Glomerular visceral epithelial cell (primary cell): ENCODE measurements around the gene ZC2HC1C.
"Not testable (repeated sequence)": the region's sequence is repeated elsewhere in the genome, so short reads cannot be mapped to it uniquely, and the experiment has no call there.

Experiments used
- DNase-seq: peaks from one replicate; pipeline ENCODE4 v3.0.0-alpha.2; 2016; ENCODE audit errors: extremely low spot score

ZC2HC1C gene

DNA sequence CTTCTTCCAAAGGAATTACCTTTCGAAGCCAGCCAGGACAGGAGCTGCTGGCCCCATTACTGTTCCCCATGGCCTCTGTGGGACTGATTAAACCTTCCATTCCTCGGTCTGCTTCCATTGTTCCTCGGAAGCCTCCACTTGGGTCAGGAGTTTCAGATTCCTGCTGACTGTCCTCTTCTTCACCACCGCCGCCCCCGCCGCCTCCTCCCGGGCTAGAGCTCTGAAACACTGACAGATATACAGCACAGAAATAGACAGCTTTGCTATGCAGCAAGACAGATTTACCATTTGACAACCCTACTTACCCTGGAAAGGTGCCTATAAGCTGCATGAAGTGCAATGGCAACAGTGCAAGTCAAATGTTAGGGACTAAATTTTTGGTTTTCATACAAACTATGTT is 21.8 kb downstream of the ZC2HC1C start:
- no peak for DNase-seq

DNA sequence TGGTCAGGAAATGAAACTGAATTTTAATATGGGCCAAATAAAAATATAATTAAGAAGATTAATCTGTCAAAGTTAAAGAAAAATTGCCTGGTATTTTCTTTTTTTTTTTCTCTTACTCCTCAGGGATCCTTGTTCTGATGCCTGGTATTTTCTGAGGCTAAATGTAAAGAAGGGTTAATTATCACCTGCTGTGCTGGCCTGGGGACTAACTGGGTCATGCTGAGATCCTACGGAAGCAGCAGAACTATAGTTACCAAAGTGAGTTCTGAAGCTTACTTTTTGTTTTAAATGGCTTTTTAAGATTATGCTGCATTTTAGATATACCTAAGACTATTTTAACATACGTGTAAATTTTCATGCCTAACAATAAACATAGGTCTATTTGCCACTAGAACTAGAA is 23.3 kb downstream of the ZC2HC1C start:
- no peak for DNase-seq

DNA sequence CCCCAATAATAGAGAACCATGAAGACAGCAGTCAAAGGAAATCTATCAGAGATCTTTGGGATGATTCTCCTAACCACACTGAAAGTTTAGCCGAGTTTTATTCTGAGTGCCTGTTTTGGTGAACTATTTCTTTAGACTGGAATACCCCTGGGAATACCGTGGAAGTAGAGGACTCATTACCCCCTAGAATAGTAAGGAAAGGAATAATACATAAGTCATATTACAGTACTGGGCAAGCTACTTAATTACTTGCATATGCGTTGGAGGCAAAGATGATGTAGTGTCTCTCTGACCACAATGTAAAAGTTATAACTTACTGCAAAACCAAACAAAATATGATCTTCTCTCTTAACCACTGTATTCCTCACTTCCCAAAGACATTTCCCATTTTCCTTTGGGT is 25.5 kb downstream of the ZC2HC1C start:
- no peak for DNase-seq

DNA sequence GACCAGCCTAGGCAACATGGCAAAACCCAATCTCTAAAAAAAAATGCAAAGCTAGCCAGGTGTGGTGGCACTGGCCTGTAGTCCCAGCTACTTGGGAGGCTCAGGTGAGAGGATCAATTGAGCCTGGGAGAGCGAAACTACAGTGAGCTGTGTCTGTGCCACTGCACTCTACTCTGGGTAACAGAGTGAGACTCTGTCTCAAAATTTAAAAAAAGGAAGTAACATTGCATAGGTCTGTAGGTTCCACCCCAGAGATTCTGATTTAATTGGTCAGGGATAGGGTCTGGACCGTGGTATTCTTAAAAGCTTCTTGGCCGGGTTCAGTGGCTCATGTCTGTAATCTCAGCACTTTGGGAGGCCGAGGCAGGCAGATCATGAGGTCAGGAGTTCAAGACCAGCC is 26.2 kb downstream of the ZC2HC1C start:
- DNase-seq = no peak

DNA sequence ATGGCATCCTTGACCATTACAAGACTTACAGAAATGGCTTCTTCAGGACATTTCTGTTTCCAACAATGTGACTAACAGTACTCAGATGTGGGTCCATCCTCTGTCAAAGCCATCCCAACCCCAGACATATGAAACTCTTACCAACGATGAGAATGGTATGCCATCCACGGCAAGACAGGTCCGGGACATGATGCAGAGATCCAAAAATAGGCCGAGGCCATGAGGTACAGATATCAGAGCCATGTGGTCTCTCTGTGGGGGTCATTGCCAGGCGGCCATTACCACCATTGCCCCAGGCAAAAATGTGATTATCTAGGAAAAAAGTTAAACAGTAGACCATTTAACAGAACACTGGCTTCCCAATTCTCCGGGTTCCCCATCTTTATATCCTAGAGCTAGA is 27.5 kb downstream of the ZC2HC1C start:
- no peak for DNase-seq

DNA sequence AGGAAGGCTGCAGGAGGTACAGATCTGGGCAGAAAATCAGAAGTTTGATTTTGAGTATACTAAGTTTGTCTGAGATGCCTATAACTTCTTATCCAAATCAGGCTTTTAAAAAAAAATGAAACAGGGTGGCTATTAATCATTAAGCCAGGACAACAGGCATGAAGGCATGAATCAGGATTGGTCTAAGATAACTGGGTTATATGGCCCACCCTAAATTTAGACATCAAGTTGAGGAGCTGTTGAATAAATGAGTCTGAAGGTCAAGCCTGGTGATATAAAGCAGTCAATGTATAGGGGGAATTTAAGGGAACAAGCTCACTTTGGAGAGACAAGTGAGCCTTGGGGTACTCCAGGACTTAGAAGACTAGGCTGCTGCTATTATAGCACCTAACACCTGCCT is 28.8 kb downstream of the ZC2HC1C start:
- DNase-seq = no peak

DNA sequence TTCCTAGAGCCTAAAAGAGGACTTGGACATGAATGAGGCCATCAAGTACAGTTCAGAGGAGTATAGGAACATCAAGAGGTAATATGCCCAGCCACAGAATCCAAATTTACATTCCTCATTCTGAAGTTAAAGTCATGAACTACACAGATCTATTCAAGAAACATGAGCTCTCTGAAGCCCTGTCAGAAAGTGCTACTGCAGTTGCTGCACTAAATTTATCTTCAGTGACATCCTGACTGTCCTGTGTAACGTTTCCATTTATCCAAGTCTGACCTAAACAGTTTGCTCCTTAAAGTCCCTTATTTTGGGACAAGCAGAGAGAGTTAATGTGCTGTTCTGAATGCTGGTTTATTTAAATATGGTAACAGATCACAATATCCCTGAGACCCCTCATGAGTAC is 29.2 kb downstream of the ZC2HC1C start:
- no peak for DNase-seq

DNA sequence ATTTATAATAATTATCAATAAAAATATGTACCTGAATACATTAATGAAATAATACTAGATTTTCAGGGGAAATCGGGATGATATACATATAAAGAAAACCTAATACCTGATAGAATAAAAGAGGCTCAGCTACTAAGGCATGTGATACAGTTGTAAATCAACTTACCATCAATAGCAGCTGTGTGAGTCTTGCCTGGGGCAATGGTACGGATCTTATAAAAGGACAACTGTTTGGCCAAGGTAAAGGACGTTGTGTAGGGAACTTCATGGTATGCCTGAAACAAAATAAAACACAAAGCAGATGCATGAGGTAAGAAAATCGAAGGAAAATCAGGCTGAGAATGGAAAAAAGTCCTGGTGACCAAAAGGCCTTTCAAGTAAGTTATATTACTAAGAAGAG is 32.0 kb downstream of the ZC2HC1C start:
- DNase-seq = no peak

DNA sequence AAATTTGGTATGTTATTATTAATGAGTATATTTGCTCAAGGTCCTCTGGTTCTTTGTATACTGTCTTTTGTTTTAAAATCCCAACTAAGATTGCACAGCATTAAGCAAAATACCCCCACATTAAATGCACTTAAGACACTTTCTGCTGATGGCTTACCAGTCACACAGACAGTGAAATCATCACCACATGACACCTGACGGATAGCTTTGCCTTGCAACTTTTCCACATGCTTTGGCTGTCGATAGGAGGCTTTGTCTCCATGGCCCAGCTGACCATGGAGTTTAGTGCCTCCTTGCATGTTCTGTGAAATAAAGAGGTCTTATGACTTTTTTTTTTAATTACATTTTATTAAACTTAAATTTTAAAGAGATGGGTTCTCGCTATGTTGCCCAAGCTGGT is 37.7 kb downstream of the ZC2HC1C start:
- DNase-seq = no peak

DNA sequence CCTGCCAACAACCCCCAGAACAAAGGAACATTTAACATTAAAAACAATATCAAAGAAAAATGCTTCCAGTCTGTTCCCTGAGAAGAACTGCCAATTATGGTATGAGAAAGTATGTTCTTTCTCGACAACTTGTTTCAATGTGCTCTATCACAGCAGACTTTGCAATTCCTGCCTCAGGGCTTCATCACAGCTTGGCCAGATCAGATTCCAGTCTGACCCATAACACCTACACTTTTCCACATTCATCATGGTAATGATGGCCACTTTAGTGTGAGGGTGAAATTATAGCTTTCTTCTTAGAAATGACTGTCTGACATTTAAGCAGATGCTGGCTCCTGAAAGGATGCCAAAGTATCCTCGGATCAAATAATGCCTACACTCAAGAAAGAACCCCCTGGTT is 40.4 kb downstream of the ZC2HC1C start:
- no peak for DNase-seq

DNA sequence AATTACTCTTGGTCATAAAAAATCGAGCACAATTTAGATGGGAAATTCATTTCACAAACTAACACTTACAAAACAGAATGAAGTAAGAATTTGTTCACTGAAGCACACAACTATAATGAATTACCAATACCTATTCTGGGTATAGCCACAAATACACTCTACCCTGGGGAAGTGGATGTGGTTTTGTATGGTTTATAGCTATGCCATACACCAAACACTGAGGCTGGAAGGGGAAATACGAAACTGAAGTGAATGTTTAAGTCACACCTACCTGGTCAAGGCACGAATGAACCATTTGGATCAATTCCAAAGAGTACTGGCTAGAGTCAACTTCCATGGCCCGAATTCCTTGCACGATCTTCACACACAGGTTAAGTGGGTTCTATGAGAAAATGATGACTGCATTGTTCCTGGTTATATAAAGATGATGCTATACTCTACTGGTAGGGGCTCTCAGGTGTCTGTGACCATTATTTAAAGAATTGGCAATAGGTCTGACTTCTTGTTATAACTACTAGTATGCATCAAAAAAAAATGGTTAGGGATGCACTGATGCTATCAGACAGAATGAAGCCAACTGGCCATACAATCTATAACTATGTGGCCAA is 44.6 kb downstream of the ZC2HC1C start:
- no peak for DNase-seq

DNA sequence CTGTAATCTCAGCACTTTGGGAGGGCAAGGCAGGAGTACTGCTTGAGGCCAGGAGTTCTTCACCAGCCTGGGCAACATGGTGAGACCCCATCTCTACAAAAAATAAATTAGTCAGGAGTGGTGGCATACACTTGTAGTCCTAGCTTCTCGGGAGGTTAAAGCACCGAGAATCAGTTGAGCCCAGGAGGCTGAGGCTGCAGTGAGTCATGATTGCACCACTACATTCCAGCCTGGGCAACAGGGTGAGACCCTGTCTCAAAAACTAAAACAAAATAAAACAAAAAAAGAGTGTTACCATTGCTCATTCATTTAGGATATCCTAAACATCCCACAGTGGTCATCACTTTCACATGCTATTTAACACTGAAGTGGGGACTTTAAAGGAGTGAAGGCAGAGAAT is 49.6 kb downstream of the ZC2HC1C start:
- no peak for DNase-seq

DNA sequence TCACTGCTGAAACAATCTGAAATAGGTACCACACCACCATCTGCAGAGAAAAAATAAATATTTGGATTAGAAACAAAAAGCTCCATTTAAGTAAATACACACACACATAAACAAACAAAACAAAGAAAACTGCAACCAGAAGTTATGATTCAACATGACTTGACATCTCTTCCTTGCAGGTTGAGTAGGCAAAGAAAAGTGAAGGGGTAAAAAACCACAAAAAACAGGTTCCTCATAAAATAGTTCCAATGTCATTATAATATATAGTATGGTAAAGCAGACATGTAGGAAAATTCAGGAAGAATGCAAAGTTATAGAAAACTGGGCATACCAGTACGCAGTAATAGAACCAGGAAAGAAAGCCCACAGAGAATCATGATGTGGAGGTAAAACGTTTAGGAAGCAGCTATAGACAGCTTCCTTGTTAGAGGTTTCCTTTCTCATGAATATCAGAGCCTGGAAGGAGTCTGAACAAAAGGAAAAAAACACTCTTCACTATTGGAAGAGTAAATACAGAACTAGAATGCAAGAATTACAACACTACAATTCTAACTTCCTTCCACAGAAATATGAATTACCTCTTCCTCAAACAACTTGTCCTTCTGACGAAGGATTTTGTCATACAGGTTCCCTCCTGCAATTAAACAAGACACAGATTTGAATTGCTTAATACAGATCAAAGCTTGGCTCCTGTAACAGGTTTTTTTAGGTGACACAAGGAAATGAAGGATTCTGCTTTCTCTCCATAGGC is 51.3 kb downstream of the ZC2HC1C start:
- DNase-seq = no peak

DNA sequence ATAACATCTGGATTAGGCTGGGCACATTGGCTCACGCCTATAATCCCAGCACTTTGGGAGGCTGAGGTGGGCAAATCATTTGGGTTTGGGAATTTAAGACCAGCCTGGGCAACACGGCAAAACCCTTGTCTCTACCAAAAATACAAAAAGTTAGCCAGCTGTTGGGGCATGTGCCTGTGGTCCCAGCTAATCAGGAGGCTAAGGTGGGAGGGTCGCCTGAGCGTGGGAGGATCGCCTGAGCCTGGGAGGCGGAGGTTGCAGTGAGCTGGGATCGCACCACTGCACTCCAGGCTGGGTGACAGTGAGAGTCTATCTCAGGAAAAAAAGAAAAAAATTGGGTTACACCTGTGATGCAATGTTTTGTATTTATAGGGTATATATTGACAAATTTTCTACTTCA is 52.1 kb downstream of the ZC2HC1C start:
- DNase-seq = no peak

DNA sequence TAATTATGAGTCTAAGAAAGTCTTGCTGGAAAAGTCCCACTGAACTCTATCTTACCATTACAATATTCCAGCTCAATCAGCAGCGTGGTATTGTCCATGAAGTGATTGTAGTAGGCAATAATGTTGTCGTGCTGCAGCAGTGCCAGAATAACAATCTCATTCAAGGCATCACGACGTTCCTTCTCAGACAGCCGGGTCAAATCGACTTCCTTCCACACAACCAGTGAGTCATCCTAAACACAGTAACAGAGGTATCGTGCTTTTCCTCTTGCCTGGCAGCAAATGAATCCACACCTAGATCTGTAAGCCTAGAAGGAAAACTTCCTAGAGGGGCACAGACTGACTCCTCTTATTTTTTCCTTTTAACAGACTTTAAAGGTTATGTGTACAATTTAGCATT is 54.5 kb downstream of the ZC2HC1C start:
- peak; percentile 69 for DNase-seq

DNA sequence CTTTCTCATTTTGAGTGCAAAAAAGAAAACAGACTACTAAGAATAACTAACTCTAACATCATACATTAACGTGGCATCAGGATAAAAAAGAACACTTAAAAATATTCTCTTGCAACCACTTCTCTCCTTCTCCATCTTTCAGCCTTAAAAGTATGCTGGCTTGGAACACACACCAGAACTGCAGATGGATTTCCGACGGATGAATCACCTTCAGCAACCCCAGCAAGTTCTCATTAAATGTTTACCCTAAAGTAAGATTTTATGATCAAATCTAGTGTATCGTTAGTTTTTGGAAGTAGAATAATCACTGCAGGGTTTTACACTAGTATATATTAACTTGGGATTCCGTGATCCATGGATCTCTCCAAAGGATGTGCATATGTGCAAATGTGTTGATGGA is 56.2 kb downstream of the ZC2HC1C start:
- peak; percentile 32 for DNase-seq

DNA sequence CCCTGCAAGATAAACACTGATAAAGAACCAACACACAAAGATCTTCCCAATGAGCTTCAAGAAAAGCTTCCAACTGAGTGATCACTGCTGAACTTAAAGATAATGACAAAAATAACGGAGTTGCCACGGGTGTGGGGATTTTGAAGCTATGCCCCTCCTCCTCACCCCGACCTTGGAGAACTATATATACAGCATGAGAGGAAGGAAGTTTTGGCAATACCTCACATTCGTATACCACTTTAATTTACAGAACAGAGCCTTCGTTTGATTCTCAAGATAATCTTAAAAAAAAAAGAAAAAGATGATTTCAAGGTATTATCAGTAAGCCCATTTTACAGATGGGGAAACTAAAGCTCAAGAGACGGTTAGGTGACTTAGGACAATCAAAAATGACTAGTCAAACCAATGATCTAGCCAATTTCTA is 56.7 kb downstream of the ZC2HC1C start:
- no peak for DNase-seq

DNA sequence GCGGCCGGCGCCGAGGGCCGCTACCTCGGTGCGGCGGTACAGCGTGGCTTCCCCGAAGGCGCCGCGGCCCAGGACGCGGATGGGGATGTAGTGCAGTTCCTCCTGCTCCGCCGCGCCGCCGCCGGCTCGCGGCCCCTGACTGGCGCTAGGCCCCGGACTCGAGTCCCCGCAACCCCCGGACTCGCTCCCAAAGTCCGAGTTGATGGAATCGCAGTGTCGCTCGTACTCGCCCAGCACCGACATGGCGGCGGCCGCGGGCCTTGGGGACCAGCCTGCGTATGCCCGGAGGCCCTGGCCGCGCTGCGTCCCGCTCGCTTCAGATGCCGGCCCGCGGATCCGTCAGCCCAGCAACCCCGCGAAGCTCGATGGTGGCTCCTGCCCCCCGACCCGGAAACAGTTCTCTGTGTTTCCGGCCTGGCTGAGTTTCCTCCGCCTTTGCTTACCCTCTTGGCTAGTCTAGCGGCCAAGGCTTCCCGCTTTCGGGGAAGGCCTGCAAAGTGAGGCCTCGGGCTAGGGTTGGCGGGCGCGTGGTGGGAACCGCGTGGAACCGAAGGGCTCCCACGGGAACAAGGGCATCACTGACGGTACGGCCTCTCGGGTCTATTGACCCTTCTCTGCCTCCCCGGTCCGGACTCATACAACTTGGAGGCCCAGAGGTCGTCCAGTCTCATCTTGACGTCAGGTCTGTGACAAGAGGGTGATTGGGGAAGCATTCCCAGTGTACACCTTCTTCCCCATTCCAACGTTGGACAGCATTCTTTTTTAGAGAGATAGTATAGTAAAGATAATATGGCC is 57.4 kb downstream of the ZC2HC1C start, which contains the start of gene NEK9:
TSS of gene NEK9 (minus strand) at position 370 of the 795 bp plus-strand sequence. CDS start at position 243, 127 bp downstream.
- peak; percentile 84 for DNase-seq

DNA sequence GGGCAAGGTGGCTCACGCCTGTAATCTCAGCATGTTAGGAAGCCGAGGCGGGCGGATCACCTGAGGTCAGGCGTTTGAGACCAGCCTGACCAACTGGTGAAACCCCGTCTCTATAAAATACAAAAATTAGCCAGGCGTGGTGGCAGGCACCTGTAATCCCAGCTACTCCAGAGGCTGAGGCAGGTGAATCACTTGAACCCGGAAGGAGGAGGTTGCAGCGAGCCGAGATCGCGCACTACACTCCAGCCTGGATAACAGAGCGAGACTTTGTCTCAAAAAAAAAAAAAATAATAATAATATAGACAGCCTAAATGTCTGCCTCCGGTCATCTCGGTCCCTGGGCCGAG is 58.0 kb downstream of the ZC2HC1C start:
- not testable (repeated sequence) for DNase-seq

DNA sequence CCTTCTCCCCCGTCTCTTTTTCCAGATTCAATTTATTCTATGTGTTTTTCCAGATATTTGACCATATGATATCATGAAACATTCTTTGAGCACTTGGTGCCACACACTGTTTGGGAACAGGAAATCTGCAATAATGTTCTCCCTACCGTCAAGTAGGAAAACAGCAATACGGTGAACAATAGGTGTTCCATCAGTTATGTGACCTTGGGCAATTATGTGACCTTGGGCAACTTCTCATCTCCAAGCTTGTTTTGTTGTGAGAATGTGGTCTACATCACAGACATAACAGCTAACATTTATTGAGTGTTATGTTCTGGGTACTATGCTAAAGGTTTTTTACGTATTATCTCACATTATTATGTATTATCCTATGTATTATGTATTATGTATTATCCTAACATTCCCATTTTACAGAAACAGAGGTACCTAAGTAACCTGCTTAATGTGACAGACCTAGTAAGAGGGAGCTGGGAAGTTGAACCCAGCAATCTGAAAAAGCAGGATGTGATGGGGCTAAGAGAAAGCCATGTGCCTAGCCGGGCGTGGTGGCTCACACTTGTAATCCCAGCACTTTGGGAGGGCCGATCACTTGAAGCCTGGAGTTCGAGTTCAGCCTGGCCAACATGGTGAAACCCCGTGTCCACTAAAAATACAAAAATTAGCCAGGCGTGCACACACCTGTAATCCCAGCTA is 58.6 kb downstream of the ZC2HC1C start:
- DNase-seq = no peak

DNA sequence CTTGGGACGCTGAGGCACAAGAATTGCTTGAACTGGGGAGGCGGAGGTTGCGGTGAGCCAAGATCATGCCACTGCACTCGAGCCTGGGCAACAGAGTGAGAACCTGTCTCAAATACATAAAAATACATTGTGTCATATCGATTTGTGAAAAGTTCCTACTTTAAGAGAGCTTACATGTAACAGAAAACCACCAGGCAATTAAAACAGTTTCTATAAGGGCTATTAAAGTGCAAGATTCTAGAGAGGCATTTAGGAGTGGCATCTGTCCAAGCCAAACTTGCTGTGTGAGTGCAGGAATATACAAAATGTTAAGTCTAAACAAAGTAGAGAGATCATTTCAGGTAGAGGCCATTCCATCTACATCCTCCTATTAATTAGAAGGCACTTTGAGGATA is 59.2 kb downstream of the ZC2HC1C start:
- DNase-seq = no peak
